Hepatocyte (in vitro differentiated cells): ENCODE results near the gene RAB11FIP2. TPM values are rescaled to one million over a fixed set of nuclear protein-coding genes. Genes with fewer than 3 reads are reported as not detected.

Experiments
- DNase-seq: peaks from one replicate; pipeline ENCODE4 v3.0.0-alpha.2; 2016; ENCODE audit warnings: low spot score
- H2AFZ ChIP-seq: fragments of 200-600 bp; sonication (generic); 2 replicates; pipeline ENCODE4 v1.6.0; 2016; ENCODE audit warnings: antibody characterized with exemption, mild to moderate bottlenecking
- H3K27ac ChIP-seq: fragments of 200-600 bp; sonication (generic); 2 replicates; pipeline ENCODE4 v1.5.1; 2016; ENCODE audit warnings: mild to moderate bottlenecking
- H3K27me3 ChIP-seq: fragments of 200-600 bp; sonication (generic); 2 replicates; pipeline ENCODE4 v1.6.1; 2016
- H3K36me3 ChIP-seq: fragments of 200-600 bp; sonication (generic); replicated peaks from 2 replicates; pipeline ENCODE4 v1.5.1; 2016; ENCODE audit warnings: low read depth; ENCODE audit not compliant: insufficient read depth
- H3K4me1 ChIP-seq: fragments of 200-600 bp; sonication (generic); 2 replicates; pipeline ENCODE4 v1.5.1; 2016; ENCODE audit warnings: mild to moderate bottlenecking, moderate library complexity; ENCODE audit not compliant: insufficient read depth
- H3K4me2 ChIP-seq: fragments of 200-600 bp; sonication (generic); 2 replicates; pipeline ENCODE4 v1.6.0; 2016
- H3K4me3 ChIP-seq: fragments of 200-600 bp; sonication (generic); 2 replicates; pipeline ENCODE4 v1.5.1; 2016; ENCODE audit warnings: mild to moderate bottlenecking
- H3K79me2 ChIP-seq: fragments of 200-600 bp; sonication (generic); 2 replicates; pipeline ENCODE4 v1.6.0; 2017; ENCODE audit warnings: mild to moderate bottlenecking
- H3K9me2 ChIP-seq: fragments of 200-600 bp; sonication (generic); replicated peaks from 2 replicates; pipeline ENCODE4 v1.6.0; 2017; ENCODE audit warnings: mild to moderate bottlenecking; ENCODE audit not compliant: insufficient read depth
- H3K9me3 ChIP-seq: fragments of 200-600 bp; sonication (generic); 2 replicates; pipeline ENCODE4 v1.5.1; 2016; ENCODE audit warnings: low read depth, mild to moderate bottlenecking
- H4K20me1 ChIP-seq: fragments of 200-600 bp; sonication (generic); 2 replicates; pipeline ENCODE4 v1.6.0; 2016; ENCODE audit warnings: mild to moderate bottlenecking; ENCODE audit not compliant: insufficient read depth, poor library complexity, severe bottlenecking
- EZH2 ChIP-seq: fragments of 200-600 bp; sonication (generic); IDR thresholded peaks from 2 replicates; pipeline ENCODE4 v1.6.1; 2016; ENCODE audit warnings: antibody characterized with exemption, mild to moderate bottlenecking, borderline replicate concordance
- EZH2phosphoT487 ChIP-seq: fragments of 200-600 bp; sonication (generic); IDR thresholded peaks from one replicate; pipeline ENCODE4 v1.6.1; 2018; ENCODE audit warnings: antibody characterized with exemption, mild to moderate bottlenecking, low read depth, moderate library complexity; ENCODE audit not compliant: unreplicated experiment, severe bottlenecking
- WGBS: methylation state at CpG from one replicate; pipeline ENCODE4 v1.1.6; 2016; ENCODE audit warnings: low lambda C conversion rate; ENCODE audit errors: missing lambda C conversion rate; 5-methylcytosine and 5-hydroxymethylcytosine counted together
- polyA plus RNA-seq: library from polyadenylated mRNA; unstranded; fragments of >200 nt; fragmentation: Nextera tagmentation; extraction: Ambion mirVana; gene quantifications from 2 replicates; pipeline ENCODE4 v1.2.1, GENCODE V29; 2016
- total RNA-seq: library from RNA; depleted of rRNA; stranded (reverse); fragments of >200 nt; gene quantifications from 2 replicates; pipeline ENCODE4 v1.2.3, GENCODE V29; 2014
- TF ChIP-seq, protein P1 (sequence below): fragments of 200-600 bp; sonication (generic); IDR thresholded peaks from 2 replicates; pipeline ENCODE4 v1.5.1; 2016; ENCODE audit warnings: antibody characterized with exemption, mild to moderate bottlenecking; ENCODE audit not compliant: poor library complexity

The RAB11FIP2 gene
- total and polyA plus RNA-seq, 2 experiments from 2014 or later, result 9.7 to 32.5 TPM

DNA sequence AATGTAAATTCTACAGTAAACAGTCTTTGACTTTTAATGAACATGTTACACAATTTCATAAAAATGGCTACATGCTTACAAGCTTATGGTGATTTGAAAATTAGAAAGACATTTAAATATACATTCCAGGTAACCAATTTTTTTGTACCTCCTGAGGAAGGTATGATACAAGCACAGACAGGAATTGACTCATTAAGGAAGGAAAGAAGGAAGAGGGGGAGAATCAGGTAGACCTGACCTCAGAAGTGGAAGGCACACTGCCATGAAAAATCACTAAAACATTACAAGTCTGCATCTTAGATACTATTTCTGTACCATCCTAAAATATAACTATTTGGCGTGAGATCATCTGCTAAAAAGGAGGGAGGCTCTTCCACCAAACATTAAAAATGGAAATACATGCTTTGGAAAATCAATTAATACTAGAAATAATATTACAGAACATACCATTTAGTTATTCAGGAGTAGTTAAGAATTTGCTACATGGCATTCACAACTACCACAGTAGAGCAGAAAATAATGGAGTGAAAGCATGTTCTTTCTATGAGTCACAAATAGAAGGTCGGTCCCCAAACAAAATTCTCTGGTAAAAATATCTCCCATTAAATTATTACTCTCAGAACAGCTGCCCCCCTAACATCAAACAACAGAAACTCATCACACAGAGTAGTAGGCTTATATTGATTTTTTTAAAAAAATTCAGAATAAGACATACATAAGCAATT lies 15.2 kb downstream of the RAB11FIP2 start:
- no peak overlapping the region for H2AFZ ChIP-seq
- DNase-seq, result no peak
- H3K4me3 ChIP-seq, result no peak overlapping the region
- H3K9me2 ChIP-seq, result no peaks in the 10 kb centered on the region
- H3K27ac ChIP-seq, result no peak overlapping the region
- no peaks in the 10 kb centered on the region for H3K9me3 ChIP-seq
- no peaks in the 10 kb centered on the region for H4K20me1 ChIP-seq
- H3K36me3 ChIP-seq, result no peaks in the 10 kb centered on the region
- H3K4me2 ChIP-seq, result no peak overlapping the region
- H3K27me3 ChIP-seq, result no peaks in the 10 kb centered on the region
- 95% methylated on average over 2 of the region's 2 CpGs for WGBS
- TF ChIP-seq EZH2 (no peak), EZH2phosphoT487 (no peak)
- TF ChIP-seq, protein P1, sequence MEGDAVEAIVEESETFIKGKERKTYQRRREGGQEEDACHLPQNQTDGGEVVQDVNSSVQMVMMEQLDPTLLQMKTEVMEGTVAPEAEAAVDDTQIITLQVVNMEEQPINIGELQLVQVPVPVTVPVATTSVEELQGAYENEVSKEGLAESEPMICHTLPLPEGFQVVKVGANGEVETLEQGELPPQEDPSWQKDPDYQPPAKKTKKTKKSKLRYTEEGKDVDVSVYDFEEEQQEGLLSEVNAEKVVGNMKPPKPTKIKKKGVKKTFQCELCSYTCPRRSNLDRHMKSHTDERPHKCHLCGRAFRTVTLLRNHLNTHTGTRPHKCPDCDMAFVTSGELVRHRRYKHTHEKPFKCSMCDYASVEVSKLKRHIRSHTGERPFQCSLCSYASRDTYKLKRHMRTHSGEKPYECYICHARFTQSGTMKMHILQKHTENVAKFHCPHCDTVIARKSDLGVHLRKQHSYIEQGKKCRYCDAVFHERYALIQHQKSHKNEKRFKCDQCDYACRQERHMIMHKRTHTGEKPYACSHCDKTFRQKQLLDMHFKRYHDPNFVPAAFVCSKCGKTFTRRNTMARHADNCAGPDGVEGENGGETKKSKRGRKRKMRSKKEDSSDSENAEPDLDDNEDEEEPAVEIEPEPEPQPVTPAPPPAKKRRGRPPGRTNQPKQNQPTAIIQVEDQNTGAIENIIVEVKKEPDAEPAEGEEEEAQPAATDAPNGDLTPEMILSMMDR, result no peak
- peaks cover 28% of the 10 kb centered on the region for H3K4me1 ChIP-seq
- H3K79me2 ChIP-seq, result peaks cover under 1% of the 10 kb centered on the region

DNA sequence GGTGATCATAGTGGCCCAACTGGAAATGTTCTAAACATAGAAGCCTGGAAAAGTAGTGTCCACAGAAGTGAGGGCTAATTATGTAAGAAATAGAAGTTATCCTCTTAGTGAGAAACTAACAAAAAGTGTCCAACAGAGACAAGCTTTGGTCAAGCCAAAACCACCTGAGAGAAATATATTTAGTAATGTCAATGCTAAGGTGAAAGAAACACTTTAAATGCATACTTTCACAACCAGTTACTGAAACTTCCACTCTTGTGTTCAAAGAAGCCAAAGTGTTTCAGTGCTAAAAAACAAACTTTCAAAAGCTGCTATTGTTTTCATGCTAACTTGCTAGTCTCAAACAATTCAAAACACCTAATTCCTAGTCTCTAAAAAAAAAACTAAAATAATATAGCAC lies 18.1 kb downstream of the RAB11FIP2 start:
- peaks cover 9% of the 10 kb centered on the region for H3K4me1 ChIP-seq
- no peak for DNase-seq
- H3K27ac ChIP-seq, result no peak overlapping the region
- no peak overlapping the region for H2AFZ ChIP-seq
- TF ChIP-seq, protein P1, result no peak
- no peak for TF ChIP-seq EZH2
- no peak for TF ChIP-seq EZH2phosphoT487
- H4K20me1 ChIP-seq, result no peaks in the 10 kb centered on the region
- no peaks in the 10 kb centered on the region for H3K9me3 ChIP-seq
- H3K4me2 ChIP-seq, result no peak overlapping the region
- no peaks in the 10 kb centered on the region for H3K27me3 ChIP-seq
- peaks cover 5% of the 10 kb centered on the region for H3K79me2 ChIP-seq
- no peak overlapping the region for H3K4me3 ChIP-seq
- H3K9me2 ChIP-seq, result no peaks in the 10 kb centered on the region
- H3K36me3 ChIP-seq, result no peaks in the 10 kb centered on the region

DNA sequence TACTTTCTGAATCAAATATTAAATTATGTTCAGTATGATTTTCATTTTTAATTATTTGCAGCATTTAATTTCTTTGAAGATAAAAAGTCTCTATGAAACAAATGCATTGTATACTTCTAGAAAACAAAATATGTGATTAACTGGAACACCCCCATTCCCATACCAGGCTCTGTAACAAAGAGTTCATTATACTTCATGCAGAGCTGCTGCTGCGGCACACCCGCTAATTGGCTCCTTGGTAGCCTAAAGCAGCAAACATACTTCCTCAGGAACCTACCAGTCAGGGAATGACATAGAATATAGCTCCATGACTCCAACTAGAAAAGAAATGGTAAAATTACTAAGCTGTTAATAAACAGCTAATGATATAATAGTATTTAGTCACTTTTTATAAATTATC lies 19.3 kb downstream of the RAB11FIP2 start:
- WGBS, result 98% methylated on average over 2 of the region's 2 CpGs
- Histone ChIP-seq H3K4me1 (peaks cover 9% of the 10 kb centered on the region), H3K27me3 (no peaks in the 10 kb centered on the region)

More for the DNA sequence above, 19.3 kb downstream of the RAB11FIP2 start:
- H3K4me3 ChIP-seq, result no peak overlapping the region
- no peaks in the 10 kb centered on the region for H3K36me3 ChIP-seq
- peaks cover 5% of the 10 kb centered on the region for H3K79me2 ChIP-seq
- H3K4me2 ChIP-seq, result no peak overlapping the region
- H2AFZ ChIP-seq, result no peak overlapping the region
- TF ChIP-seq EZH2 (no peak), EZH2phosphoT487 (no peak)
- TF ChIP-seq, protein P1, result no peak
- no peak overlapping the region for H3K27ac ChIP-seq
- DNase-seq, result no peak
- H4K20me1 ChIP-seq, result no peaks in the 10 kb centered on the region
- no peaks in the 10 kb centered on the region for H3K9me2 ChIP-seq
- H3K9me3 ChIP-seq, result no peaks in the 10 kb centered on the region
